HG03342 (cell line): ENCODE results near the gene KDM8.
"Not testable (repeated sequence)": the region's sequence is repeated elsewhere in the genome, so short reads cannot be mapped to it uniquely, and the experiment has no call there.

Experiments used
- ATAC-seq: cut with Tn5 transposase; IDR thresholded peaks from one replicate; pipeline ENCODE4 v1.9.1; 2021; ENCODE audit warnings: mild to moderate bottlenecking, moderate library complexity; ENCODE audit not compliant: unreplicated experiment

Gene KDM8

DNA sequence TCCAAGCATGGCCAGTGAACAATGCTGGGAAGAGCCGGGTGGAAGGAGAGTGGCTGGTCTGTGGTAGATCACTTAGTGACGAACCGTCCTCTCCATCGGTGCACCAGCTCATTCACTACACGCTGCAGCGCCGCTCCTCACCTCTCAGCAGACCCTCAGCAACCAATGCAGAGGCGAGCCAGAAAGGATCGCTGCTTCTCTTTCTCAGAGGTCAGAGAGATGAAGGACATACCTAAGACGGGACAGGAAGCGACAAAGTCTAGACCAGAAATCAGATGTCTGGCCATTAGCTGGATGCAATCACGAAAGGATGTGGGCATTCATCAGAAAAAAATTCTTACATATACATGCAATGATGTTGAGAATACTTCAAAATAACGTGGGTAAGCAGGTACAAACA is 38.3 kb downstream of the KDM8 start:
- no peak for ATAC-seq

DNA sequence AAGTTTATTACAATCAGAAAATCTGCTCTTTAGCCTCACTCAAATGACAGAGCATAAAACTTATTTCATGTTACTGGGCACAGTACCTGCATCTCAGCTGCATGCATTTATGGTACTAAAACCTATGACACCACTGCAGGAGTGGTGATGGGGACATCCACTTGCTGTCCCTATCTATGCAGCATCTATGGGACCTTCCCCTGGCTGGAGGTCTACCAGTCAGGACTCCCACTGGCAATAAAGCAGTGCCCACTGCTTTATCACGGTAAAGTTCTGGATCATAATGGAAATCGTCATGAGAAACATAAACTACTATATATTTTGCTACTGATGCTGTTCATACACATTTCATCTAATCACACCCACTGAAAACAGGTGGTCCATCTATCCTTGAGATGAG is 39.1 kb downstream of the KDM8 start:
- no peak for ATAC-seq

DNA sequence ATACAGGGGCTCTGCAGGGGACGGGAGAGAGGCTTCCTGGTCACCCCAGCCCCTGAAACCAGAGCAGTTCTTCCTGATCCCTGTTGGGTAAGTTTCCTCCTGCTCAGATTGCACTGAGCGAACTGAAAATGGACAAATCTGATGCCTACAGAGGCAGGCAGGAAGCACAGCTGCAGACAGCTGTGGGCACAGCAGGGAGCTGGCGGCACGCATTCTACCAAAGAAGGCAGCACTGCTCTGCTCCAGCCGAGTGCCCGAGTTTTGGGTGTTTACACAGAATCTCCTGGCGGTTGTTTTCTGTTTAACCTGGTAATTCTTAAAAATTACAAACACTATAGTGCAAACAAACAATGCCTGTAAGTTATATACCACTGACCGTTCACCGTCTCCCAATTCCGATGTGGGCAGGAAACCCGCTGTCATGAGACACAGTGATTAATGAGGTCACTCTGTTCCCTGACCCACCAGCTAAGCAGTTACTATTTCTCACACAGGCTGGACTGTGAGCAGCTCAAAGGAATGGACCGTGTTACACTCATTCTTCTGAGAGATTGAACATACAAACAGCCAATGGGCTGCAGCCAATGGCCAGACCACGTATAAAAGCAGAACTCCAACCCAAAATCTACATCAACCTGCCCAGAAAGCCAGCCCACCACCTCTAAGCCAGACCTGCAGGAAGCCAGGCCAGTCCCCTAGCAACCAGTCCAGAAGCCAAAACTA is 39.7 kb downstream of the KDM8 start:
- ATAC-seq: no peak

DNA sequence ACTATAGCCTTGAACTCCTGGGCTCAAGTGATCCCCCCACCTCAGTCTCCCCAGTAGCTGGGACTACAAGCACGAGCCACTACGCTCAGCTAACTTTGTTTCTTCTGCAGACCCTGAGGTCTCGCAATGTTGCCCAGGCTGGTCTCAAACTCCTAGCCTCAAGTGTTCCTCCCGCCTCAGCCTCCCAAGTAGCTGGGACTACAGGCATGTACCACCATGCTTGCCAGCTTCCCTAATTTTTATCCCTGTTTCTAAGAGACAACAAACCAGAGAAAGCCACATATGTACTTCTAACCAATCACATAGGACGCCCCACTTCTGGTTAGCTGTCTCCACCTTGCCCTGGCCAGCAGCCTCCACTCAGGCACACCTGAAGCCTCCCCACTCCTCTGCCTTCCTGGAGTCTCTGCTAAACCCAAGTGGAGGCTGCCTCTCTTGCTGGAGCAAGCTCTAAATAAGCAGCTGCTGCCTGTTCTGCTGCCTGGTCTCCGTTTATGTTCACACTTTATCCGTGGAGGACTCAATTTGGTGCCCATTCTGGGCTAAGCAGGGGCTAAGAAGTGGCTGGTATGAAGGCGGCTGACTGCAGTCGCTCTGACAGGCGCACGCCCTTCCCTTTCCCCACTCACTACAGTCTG is 40.5 kb downstream of the KDM8 start:
- ATAC-seq: no peak

GRCh38 chr16:27244363-27244755 is 41.0 kb downstream of the KDM8 start:
- no peak for ATAC-seq

- no peak for ATAC-seq
These were observed 42.2 kb downstream of the KDM8 start for GRCh38 chr16:27245276-27246172.

DNA sequence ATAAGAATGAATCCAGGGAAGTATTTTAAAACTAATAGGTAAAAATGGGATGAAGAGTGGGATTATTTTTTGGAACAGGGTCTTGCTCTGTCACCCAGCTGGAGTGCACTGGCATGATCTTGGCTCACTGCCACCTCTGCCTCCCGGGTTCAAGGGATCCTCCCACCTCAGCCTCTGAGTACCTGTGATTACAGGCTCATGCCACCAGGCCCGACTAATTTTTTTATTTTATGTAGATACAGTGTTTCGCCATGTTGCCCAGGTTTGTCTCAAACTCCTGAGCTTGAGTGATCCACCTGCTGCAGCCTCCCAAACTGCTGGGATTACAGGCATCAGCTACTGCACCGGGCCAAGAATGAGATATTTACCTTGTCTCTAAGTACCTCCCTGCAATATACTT is 43.1 kb downstream of the KDM8 start:
- ATAC-seq: no peak

DNA sequence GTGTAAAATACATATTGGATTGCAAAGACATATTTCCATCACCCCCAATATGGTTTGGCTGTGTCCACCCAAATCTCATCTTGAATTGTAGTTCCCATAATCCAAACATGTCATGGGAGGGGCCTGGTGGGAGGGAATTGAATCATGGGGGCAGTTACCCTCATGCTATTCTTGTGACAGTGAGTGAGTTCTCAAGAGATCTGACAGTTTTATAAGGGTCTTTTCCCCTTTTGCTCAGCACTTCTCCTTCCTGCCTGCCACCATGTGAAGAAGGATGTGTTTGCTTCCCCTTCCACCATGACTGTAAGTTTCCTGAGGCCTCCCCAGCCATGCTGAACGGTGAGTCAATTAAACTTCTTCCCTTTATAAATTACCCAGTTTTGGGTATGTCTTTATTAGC is 43.8 kb downstream of the KDM8 start:
- ATAC-seq: not testable (repeated sequence)

DNA sequence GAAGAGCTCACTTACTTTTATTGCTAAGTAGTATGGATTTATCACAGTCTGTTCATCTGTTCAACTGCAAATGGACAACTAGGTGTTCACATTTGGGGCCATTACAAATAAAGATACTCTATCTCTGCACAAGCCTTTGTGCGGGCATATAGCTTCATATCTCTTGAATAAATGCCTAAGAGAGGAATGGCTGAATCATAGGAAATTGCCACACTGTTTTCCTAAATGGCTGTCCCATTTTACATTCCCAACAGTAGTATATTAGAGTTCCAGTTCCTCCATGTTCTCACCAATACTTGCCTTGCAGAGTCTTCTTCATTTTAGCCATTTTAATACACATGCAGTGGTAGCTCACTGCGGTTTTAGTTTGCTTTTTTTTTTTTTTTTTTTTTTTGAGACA is 44.7 kb downstream of the KDM8 start:
- ATAC-seq: no peak

- ATAC-seq: not testable (repeated sequence)
These were observed 45.6 kb downstream of the KDM8 start for GRCh38 chr16:27248886-27249285.

GRCh38 chr16:27251541-27252205 is 48.3 kb downstream of the KDM8 start:
- no peak for ATAC-seq

- ATAC-seq: no peak
These were observed 48.9 kb downstream of the KDM8 start for GRCh38 chr16:27252206-27252585.

- no peak for ATAC-seq
These were observed 50.2 kb downstream of the KDM8 start for GRCh38 chr16:27253526-27253930.

- peak; percentile 60 for ATAC-seq
These were observed 51.0 kb downstream of the KDM8 start for GRCh38 chr16:27254262-27254811.

DNA sequence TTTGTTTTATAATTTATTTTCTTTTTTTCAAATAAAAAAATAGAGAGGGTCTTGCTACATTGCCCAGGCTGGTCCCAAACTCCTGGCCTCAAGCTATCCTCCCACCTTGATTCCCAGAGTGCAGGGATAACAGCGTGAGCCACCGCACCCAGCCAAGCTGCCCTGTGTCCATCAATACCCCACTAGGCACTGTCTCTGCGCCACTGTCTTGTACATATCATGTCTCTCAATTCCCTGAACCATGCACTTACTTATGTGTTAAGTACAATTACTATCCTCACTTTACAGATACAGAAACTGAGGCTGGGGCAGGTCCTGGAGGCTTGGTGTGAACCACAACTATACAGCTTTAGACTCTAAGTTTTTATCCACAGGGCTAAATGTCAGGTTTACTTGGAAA is 53.5 kb downstream of the KDM8 start:
- no peak for ATAC-seq

GRCh38 chr16:27257271-27257670 is 53.9 kb downstream of the KDM8 start:
- no peak for ATAC-seq

- no peak for ATAC-seq
These were observed 55.0 kb downstream of the KDM8 start for GRCh38 chr16:27258241-27258734.

GRCh38 chr16:27259710-27260109 is 56.4 kb downstream of the KDM8 start:
- no peak for ATAC-seq

GRCh38 chr16:27262904-27263423 is 59.6 kb downstream of the KDM8 start:
- ATAC-seq: not testable (repeated sequence)

DNA sequence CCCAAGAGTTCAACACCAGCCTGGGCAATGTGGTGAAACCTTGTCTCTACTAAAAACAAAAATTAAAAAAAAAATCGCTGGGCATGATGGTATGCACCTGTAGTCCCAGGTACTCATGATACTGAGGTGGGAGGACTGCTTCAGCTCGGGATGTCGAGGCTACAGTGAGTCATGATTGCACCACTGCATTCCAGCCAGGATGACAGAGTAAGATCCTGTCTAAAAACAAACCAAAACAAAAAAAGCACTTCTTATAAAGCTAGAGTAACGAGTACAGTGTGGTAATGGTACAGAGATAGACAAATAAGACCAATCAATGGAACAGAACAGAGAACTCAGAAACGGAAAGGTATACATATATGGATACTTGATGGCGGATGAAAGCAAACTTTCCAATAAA is 60.8 kb downstream of the KDM8 start:
- no peak for ATAC-seq
